ENCODE data around the gene DCAKD.
"Not testable (repeated sequence)": the region's sequence is repeated elsewhere in the genome, so short reads cannot be mapped to it uniquely, and the experiment has no call there.

The DCAKD gene

GRCh38 chr17:45061606-45062205 lies 10.3 kb upstream of the DCAKD start:
- Histone ChIP-seq H3K9ac (ENCODE audit: low read depth, low read length) (peak overlapping the region; percentile 96), H3K27ac (ENCODE audit: low read depth, low read length) (peak overlapping the region; percentile 92), H3K27me3 (ENCODE audit: insufficient read depth, low read length) (no peaks in the 10 kb centered on the region), H3K4me1 (ENCODE audit: insufficient read depth, low read length) (peaks cover 7% of the 10 kb centered on the region; the same call in 1 of the 2 replicates), H3K36me3 (ENCODE audit: insufficient read depth, low read length) (peaks cover 8% of the 10 kb centered on the region; the same call in 1 of the 2 replicates), H3K4me3 (ENCODE audit: low read length) (peak overlapping the region; percentile 92), H3K9me3 (ENCODE audit: insufficient read depth, low read depth, low read length) (no peaks in the 10 kb centered on the region)
- 13% methylated on average over 13 of the region's 15 CpGs for WGBS

GRCh38 chr17:45060797-45061605 lies 9.6 kb upstream of the DCAKD start, which contains the start of gene NMT1:
Gene NMT1 (plus strand): TSS chr17:45061317. CDS start chr17:45061330, 13 bp downstream.
- under 1% methylated on average over 50 of the region's 50 CpGs for WGBS
- H3K27ac ChIP-seq (ENCODE audit: low read depth, low read length): peak within 1 kb of the TSS; percentile 92
- peaks cover 7% of the 10 kb centered on the region; the same call in 1 of the 2 replicates for H3K4me1 ChIP-seq (ENCODE audit: insufficient read depth, low read length)
- H3K4me3 ChIP-seq (ENCODE audit: low read length): peak within 1 kb of the TSS; percentile 92
- H3K27me3 ChIP-seq (ENCODE audit: insufficient read depth, low read length): no peaks in the 10 kb centered on the region
- no peaks in the 10 kb centered on the region for H3K9me3 ChIP-seq (ENCODE audit: insufficient read depth, low read depth, low read length)
- H3K9ac ChIP-seq (ENCODE audit: low read depth, low read length): peak within 1 kb of the TSS; percentile 96
- peaks cover 8% of the 10 kb centered on the region; the same call in 1 of the 2 replicates for H3K36me3 ChIP-seq (ENCODE audit: insufficient read depth, low read length)

- Histone ChIP-seq H3K4me1 (ENCODE audit: insufficient read depth, low read length) (peaks cover 7% of the 10 kb centered on the region; the same call in 1 of the 2 replicates), H3K4me3 (ENCODE audit: low read length) (peak overlapping the region; percentile 92), H3K36me3 (ENCODE audit: insufficient read depth, low read length) (peaks cover 8% of the 10 kb centered on the region; the same call in 1 of the 2 replicates), H3K27ac (ENCODE audit: low read depth, low read length) (peak overlapping the region; percentile 16; the same call in 1 of the 2 replicates), H3K27me3 (ENCODE audit: insufficient read depth, low read length) (no peaks in the 10 kb centered on the region), H3K9me3 (ENCODE audit: insufficient read depth, low read depth, low read length) (no peaks in the 10 kb centered on the region), H3K9ac (ENCODE audit: low read depth, low read length) (peak overlapping the region; percentile 83)
- whole genome bisulfite sequencing: 16% methylated on average over 15 of the region's 15 CpGs
Observed at GRCh38 chr17:45060382-45060796, 9.0 kb upstream of the DCAKD start.

- no peaks in the 10 kb centered on the region for H3K9me3 ChIP-seq (ENCODE audit: insufficient read depth, low read depth, low read length)
- H3K9ac ChIP-seq (ENCODE audit: low read depth, low read length): peak overlapping the region; percentile 73
- H3K4me1 ChIP-seq (ENCODE audit: insufficient read depth, low read length): no peaks in the 10 kb centered on the region
- 17% methylated on average over 35 of the region's 36 CpGs for WGBS
- no peaks in the 10 kb centered on the region for H3K27me3 ChIP-seq (ENCODE audit: insufficient read depth, low read length)
- peak overlapping the region; percentile 86; the same call in 1 of the 2 replicates for H3K27ac ChIP-seq (ENCODE audit: low read depth, low read length)
- no peaks in the 10 kb centered on the region for H3K36me3 ChIP-seq (ENCODE audit: insufficient read depth, low read length)
- peak overlapping the region; percentile 66 for H3K4me3 ChIP-seq (ENCODE audit: low read length)
Observed at GRCh38 chr17:45052052-45052772, 780 bp upstream of the DCAKD start.

- not testable (repeated sequence) for H3K27me3 ChIP-seq (ENCODE audit: insufficient read depth, low read length); H3K4me3 ChIP-seq (ENCODE audit: low read length); H3K9me3 ChIP-seq (ENCODE audit: insufficient read depth, low read depth, low read length); H3K27ac ChIP-seq (ENCODE audit: low read depth, low read length); H3K4me1 ChIP-seq (ENCODE audit: insufficient read depth, low read length); H3K36me3 ChIP-seq (ENCODE audit: insufficient read depth, low read length); H3K9ac ChIP-seq (ENCODE audit: low read depth, low read length)
- WGBS: no CpG with 5 or more reads among the region's 54 CpGs
Observed at GRCh38 chr17:45051720-45052051, 254 bp upstream of the DCAKD start.

GRCh38 chr17:45050481-45051059 lies 862 bp downstream of the DCAKD start:
- Histone ChIP-seq H3K9ac (ENCODE audit: low read depth, low read length) (peak overlapping the region; percentile 88), H3K27me3 (ENCODE audit: insufficient read depth, low read length) (no peaks in the 10 kb centered on the region), H3K27ac (ENCODE audit: low read depth, low read length) (peak overlapping the region; percentile 90), H3K4me1 (ENCODE audit: insufficient read depth, low read length) (peaks cover 5% of the 10 kb centered on the region; the same call in 1 of the 2 replicates), H3K36me3 (ENCODE audit: insufficient read depth, low read length) (no peaks in the 10 kb centered on the region), H3K9me3 (ENCODE audit: insufficient read depth, low read depth, low read length) (no peaks in the 10 kb centered on the region), H3K4me3 (ENCODE audit: low read length) (peak overlapping the region; percentile 82)
- 5% methylated on average over 13 of the region's 14 CpGs for WGBS

- Histone ChIP-seq H3K36me3 (ENCODE audit: insufficient read depth, low read length) (no peaks in the 10 kb centered on the region), H3K4me1 (ENCODE audit: insufficient read depth, low read length) (peaks cover 8% of the 10 kb centered on the region), H3K27me3 (ENCODE audit: insufficient read depth, low read length) (no peaks in the 10 kb centered on the region), H3K27ac (ENCODE audit: low read depth, low read length) (no peak overlapping the region), H3K9me3 (ENCODE audit: insufficient read depth, low read depth, low read length) (no peaks in the 10 kb centered on the region), H3K4me3 (ENCODE audit: low read length) (no peak overlapping the region), H3K9ac (ENCODE audit: low read depth, low read length) (no peak overlapping the region)
- 96% methylated on average over 8 of the region's 8 CpGs for WGBS
Observed at GRCh38 chr17:45048795-45049563, 2.5 kb downstream of the DCAKD start.

GRCh38 chr17:45046537-45047125 lies 4.8 kb downstream of the DCAKD start:
- WGBS: 97% methylated on average over 6 of the region's 9 CpGs
- no peaks in the 10 kb centered on the region for H3K36me3 ChIP-seq (ENCODE audit: insufficient read depth, low read length)
- H3K27me3 ChIP-seq (ENCODE audit: insufficient read depth, low read length): no peaks in the 10 kb centered on the region
- peaks cover 9% of the 10 kb centered on the region for H3K4me1 ChIP-seq (ENCODE audit: insufficient read depth, low read length)
- H3K9ac ChIP-seq (ENCODE audit: low read depth, low read length): no peak overlapping the region; the same call in 1 of the 2 replicates
- H3K27ac ChIP-seq (ENCODE audit: low read depth, low read length): 0 out of 2 replicates have a peak overlapping the region, but pooled peaks have one; percentile 45
- no peaks in the 10 kb centered on the region for H3K9me3 ChIP-seq (ENCODE audit: insufficient read depth, low read depth, low read length)
- H3K4me3 ChIP-seq (ENCODE audit: low read length): no peak overlapping the region

GRCh38 chr17:45043813-45044540 lies 7.5 kb downstream of the DCAKD start:
- WGBS: 79% methylated on average over 18 of the region's 18 CpGs
- H3K9ac ChIP-seq (ENCODE audit: low read depth, low read length): no peak overlapping the region
- no peaks in the 10 kb centered on the region for H3K9me3 ChIP-seq (ENCODE audit: insufficient read depth, low read depth, low read length)
- H3K36me3 ChIP-seq (ENCODE audit: insufficient read depth, low read length): no peaks in the 10 kb centered on the region
- no peak overlapping the region for H3K4me3 ChIP-seq (ENCODE audit: low read length)
- H3K27ac ChIP-seq (ENCODE audit: low read depth, low read length): no peak overlapping the region
- H3K4me1 ChIP-seq (ENCODE audit: insufficient read depth, low read length): peaks cover 16% of the 10 kb centered on the region
- no peaks in the 10 kb centered on the region for H3K27me3 ChIP-seq (ENCODE audit: insufficient read depth, low read length)

Data from HUES64 (cell line).